HG03442 (cell line): ENCODE results near the gene GHSR.
A peak's percentile ranks its signal among the peaks of the same experiment; 100 is the strongest.

Experiments
- ATAC-seq: cut with Tn5 transposase; IDR thresholded peaks from one replicate; pipeline ENCODE4 v1.9.1; 2021; ENCODE audit warnings: mild to moderate bottlenecking, moderate library complexity; ENCODE audit not compliant: unreplicated experiment

The GHSR gene, protein sequence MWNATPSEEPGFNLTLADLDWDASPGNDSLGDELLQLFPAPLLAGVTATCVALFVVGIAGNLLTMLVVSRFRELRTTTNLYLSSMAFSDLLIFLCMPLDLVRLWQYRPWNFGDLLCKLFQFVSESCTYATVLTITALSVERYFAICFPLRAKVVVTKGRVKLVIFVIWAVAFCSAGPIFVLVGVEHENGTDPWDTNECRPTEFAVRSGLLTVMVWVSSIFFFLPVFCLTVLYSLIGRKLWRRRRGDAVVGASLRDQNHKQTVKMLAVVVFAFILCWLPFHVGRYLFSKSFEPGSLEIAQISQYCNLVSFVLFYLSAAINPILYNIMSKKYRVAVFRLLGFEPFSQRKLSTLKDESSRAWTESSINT

DNA sequence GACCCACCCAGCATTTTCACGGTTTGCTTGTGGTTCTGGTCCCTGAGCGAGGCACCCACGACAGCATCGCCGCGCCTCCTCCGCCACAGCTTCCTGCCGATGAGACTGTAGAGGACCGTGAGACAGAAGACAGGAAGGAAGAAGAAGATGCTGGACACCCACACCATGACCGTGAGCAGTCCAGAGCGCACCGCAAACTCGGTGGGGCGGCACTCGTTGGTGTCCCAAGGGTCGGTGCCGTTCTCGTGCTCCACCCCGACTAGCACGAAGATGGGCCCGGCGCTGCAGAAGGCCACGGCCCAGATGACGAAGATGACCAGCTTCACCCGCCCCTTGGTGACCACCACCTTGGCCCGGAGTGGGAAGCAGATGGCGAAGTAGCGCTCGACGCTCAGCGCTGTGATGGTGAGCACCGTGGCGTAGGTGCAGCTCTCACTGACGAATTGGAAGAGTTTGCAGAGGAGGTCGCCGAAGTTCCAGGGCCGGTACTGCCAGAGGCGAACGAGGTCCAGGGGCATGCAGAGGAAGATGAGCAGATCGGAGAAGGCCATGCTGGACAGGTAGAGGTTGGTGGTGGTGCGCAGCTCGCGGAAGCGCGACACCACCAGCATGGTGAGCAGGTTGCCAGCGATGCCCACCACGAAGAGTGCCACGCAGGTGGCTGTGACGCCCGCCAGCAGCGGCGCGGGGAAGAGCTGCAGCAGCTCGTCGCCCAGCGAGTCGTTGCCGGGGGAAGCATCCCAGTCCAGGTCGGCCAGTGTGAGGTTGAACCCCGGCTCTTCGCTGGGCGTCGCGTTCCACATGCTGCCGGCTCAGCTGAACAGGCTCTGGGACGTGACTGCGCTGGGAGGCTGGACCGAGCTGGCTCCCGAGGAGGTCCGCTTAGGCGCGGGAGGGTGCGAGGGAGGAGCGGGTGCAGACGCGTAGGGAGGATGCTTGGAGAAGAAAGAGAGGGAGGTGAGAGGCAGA, at the start of gene GHSR:
Gene GHSR, minus strand, starts transcription at position 846 of the 969 bp plus-strand sequence. Its CDS starts 43 bp downstream, at position 803.
- ATAC-seq = no peak

DNA sequence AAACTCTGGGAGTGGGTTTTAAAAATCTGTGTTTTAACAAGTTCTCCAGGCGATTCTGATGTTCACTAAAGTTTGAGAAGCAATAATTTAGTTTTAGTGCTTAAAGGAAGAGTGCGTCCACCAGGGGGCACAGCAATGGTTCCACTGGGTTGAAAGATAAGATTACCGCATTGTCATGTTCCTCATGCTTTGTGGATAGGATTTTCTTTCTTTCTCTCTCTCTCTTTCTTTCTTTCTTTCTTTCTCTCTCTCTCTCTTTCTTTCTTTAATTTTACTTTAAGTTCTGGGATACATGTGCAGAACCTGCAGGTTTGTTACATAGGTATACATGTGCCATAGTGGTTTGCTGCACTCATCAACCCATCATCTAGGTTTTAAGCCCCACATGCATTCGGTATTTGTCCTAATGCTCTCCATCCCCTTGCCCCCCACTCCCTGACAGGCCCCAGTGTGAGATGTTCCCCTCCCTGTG, 42.0 kb upstream of the GHSR start:
- peak; percentile 60 for ATAC-seq

DNA sequence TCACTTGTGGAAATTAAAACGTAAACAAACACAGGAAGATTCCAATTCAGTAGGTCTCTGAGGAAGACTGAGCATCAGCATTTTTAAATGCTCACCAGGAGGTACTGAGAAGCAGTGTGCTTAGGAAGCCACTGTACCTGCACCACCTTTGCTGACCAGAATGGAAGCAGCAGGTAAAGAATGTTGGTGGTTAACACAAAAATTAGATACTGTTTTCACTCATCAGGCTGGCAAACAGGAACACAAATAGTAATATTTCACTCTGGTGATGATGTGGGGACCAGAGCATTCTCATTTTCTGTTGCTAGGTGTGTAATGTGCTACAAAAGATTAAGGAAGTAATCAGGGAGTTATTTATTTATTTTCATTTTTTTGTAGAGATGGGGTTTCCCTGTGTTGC, 29.9 kb upstream of the GHSR start:
- peak; percentile 36 for ATAC-seq

DNA sequence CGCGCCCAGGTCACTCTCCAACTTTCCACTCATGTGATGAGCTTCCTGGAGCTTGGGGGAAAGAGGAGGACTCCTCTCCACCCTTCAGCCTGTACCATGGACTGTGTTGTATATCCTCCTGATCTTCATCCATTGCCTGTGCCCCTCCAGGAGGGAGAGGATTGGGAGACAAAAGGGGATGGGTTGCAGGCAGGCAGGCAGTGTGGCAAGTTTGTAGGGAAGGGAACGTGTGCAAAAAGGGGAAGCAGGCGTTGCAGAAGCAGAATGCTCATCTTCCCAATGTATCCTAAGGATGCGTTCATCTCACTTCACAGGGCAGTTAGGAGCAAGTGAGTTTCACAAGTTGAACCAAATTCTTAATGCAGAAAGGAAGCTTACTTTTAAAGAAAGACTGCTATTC, 28.1 kb upstream of the GHSR start:
- no peak for ATAC-seq

DNA sequence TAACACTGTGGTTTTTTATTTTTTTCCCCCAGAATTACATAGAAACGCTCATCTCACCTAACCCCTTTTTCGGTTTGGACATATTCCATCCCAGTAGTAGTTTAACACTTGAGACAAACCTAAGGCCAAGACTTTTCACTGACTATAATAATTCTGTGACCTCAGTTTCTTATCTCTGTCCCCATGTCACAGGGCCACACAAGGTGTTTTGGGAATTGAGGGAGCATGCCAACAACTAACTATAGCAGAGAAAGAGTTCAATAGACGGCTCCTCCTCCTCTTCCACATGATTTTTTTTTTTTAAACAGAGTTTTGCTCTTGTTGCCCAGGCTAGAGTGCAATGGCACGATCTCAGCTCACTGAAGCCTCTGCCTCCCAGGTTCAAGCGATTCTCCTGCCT, 27.4 kb upstream of the GHSR start:
- ATAC-seq = no peak

DNA sequence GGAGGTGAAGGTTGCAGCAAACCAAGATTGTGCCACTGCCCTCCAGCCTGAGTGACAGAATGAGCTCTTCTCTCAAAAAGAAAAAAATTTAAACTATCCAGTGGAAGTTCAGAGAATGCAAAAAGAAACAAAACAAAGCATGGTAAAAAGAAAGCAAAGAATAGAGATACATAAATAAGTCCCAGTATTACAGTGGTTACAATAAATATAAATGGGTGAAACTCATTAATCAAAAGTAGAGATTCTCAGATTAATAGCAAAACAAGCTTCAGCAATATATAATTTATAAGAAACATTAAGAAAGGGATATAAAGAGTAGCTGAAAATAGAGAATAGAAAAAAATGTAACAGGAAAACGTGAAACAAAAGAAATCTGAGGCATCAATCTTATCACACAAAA, 23.6 kb upstream of the GHSR start:
- ATAC-seq = no peak

DNA sequence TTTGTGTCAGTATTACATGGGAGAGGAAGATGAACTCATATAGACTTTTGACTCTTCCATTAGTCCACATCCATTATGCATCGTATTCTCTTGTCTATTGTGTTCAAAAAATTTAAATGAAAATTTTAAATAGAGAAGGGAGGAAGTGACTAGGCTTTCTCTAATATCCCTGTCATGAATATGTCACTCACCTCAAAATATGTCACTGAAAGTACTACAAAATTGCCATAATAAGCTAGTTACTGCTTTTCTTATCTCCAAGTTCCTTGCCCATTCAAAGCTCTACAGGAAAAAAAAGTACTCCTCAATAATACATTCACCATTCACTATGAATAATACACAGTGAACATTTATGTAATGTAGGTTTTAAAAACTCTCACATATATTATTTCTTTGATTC, 22.3 kb upstream of the GHSR start:
- ATAC-seq = no peak

DNA sequence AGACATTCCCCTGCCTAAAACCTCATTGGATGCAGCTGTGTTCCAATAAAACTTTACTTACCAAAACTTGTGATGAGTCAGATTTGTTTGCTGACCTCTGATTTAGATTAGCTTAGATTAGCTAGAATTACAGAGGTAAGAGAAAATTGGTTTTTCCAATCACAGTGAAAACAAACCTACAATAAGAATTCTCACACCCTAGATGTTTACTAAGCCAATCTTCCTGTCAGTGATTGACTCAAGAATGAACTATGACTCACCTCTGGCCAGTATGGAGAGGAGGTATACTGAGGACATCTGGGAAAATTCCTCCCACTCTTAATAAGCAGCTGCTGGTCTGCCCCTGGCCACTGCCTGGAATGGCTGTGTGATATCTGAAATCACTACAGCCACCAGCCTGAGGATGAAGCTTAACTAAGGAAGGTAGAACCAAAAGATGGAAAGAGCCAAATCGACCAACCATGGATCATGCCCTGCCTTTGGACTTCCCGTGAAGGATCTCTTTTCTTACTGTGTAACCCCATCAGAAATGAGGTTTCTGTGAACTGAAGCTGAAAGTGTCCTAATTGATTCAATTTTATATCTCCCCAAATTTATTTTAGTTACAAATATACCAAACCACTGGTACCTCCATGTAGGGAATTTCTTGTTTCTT, 19.0 kb upstream of the GHSR start:
- no peak for ATAC-seq

DNA sequence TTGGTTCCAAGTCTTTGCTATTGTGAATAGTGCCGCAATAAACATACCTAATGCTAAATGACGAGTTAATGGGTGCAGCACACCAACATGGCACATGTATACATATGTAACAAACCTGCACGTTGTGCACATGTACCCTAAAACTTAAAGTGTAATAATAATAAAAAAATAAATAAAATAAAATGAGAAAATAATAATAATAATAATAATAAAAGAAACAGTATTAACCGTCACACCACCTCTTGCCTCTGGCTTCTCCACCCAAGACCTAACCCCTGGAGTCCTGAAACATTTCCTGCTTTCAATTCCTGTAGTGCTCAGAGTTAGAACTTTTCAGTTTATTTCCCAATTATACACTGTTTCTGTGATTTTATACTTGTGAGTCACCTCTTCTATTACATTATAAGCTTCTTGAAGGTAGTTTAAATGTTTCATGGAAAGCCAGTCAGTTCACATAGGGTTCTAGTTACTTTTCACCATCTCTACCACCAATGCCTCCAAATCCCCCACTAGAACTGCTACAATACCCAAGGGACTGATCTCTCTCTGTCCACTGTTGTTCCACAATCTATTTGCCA, 18.4 kb upstream of the GHSR start:
- no peak for ATAC-seq

DNA sequence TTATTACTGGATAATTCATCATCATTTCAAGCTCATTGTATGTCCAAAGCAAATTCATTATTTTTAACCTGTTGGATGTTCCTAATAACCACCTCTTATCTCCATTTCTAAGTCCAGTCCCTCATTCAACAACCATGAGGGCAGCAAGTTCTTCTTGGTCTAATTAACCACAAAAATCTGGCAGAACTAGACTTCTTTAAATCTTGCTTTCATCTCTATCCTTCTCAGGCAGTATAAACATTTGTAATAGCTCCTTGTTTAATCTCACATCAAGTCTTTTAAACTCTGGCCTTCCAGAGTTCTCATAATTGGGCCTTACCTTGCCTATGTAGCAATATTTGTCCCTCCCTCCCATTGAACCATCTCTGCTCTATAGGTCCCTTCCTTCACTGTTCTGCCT, 17.0 kb upstream of the GHSR start:
- ATAC-seq = no peak

DNA sequence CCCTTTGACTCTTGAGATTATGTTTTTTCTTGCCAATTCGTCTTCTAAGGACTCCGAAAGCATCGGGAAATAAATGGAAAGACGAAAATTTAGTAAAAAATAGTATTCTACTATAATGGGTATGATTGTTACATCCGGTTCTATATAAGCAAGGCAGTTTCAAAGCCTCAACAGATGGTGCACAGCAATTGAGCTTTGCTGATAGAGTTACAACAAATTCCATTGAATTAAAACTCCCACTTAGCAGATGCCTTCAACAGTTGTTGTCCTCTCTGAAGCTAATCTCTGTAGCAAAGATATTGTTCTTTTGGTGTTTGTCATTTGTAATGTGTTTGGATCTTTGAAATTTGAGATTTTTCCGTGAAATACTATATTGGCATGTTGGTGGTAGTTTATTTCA, 16.1 kb upstream of the GHSR start:
- no peak for ATAC-seq

DNA sequence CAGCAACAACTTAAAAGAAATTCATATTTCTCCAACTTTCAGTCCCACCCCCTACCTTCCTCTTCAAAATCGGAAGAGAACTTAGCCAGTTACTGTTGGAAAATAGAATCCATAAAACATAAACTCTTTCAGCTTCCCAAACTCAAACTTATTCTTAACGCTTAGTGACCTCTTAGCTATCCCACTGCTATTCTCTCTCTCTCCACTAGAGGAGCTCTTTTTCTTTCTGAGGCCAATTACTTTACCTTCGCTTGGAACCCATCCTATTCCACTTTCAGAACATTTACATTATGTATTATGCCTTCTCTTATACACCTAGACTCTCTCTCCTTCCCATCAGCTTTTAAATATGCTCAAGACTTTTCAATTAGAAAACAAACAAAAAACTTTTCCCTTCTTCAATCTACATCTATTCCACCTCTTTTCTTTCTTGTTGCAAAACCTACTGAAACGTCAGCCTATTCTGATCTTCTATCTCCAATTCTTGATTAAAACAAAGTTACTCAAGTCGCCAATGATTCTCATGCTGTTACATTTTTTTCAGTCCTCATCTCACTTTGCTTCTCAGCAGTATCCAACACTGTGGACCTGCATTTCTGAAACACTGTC, 13.4 kb upstream of the GHSR start:
- ATAC-seq = peak; percentile 68

DNA sequence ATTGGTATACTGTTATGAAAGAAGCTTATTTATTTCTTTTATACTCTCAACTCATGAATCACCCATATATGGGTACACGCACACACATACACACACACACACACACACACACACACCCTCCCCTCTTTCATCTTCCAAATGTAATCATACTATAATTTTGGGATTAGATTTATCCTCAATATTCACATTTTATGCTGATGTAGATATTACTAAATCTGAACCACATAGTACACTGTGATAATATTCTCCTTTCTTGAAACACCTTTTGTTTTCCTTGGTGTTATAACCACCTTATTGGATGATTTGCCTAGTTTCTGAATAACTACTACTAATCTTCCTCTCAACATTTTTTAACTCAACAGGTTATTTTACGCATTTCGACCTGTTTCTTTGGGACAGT, 8.1 kb upstream of the GHSR start:
- ATAC-seq = no peak

DNA sequence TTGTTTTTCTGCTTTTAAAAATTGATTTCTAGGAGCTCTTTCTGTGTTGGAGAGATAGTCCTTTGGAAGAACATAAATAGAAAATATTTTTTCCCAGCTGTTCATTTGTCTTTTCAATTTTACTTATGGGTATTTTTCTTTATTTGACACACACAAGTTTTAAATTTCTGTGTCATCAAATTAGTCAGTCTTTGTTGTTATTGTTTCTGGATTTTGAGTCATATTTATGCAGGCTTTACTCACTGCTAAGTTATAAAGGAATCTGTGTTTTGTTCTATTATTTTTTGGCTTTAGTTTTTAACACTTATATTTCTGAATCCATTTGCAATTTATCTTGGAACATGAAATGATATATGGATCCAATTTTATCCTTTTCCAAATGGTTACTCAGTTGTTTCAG, 5.9 kb upstream of the GHSR start:
- no peak for ATAC-seq

DNA sequence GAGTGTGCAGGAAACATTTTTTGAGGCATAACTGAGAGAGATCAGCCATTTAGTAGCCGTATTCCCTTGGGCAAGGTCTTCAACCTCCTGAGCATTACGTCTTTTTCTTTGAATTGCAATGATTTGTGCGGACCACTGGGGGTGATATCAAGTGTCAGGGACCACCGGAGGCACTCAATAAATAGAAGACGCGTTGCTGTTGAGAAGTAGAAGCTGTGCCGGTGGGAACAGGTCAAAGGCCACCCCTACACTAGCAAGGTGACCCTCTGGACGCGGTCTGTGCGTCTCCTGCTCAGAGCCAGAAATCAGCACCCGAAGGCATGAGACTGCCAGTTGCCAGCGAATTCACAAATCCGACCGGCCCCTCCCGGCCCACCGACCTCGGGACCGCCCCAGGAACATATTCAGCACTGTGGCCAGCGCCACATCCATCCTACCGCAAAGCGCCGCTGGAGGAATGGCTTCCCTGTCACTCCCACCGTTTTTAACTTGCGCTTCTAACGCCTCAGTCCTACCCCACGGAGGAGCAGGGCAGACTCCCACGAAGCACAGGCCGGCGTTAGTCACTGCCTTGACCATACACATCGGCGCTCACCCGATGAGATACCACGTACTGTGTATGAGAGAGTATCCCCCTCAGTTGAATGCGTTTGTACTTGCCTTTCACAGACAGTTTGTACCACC, 1.4 kb upstream of the GHSR start:
- no peak for ATAC-seq

DNA sequence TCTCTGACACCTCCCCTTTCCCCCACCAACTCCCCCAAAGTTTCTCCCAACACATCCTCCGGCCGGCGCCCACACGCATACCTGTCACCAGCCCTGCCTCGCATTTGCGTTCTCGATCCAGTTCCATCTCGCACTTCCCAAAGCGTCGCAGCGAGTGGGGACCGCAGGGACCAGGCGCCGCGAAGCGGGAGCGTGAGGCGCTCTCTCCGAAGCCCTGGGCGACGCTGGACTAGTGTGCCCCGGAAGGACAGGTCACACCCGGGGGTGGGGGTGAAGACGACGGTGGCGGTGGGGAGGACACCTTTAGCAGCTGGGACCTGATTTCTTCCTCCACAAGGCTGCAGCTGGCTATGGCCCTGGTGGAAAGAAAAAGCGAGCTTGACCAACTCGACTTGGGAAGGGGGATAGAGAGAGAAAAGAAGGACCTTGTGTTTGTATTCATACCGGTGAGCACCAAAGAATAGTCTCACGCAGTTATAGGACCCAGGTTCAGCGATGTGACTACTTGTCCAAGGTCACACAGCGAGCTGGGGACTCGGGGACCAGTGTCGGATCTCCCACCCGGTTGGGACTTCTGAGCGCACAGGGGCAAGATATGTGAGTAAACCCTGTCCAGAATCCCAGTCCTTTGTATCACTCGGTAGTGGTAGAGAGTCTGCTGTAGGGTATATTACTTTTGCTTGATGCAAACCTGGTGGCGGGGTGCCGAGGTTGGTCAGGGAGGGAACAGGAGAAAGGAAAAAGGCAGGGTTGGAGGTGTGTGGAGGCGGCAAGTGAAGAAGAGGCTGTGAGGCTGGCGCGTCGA, 607 bp upstream of the GHSR start:
- ATAC-seq = no peak

DNA sequence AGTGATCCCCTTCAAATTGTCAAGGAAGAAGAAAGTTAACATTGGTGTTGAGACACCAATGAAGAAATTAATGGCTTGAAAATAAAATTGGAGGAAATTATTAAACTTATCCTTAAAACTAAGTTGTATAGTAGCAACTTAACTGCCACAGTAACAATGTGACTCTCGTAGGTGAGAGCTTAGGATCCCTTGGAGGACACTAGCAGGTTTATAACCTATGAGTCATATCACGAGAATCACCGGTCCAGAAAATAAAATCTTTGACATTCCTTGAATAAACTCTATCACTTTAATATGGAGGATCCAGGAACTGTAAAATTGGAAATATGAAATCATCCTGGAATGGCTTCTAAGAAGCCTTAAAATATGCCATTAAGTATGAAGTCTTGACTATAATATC, 2.1 kb downstream of the GHSR start:
- ATAC-seq = no peak

DNA sequence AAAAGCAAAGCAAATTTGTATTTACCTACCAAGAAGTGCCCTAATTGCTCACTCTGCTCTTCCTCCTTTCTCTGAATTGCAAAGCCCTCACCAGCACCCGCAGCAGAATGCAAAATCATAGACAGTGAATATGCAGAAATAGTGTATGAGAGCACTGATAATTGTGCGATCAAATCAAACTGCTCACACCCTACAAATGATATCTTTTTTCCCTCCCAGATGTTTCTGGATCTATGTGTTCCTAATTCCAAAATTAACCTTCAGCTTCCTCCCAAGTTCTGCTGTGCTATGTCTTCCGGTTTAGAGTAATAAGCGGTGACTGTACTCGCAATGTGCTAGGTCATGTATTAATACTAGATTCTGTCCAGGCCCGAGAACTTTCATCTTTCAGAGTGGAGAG, 3.4 kb downstream of the GHSR start:
- ATAC-seq = no peak

DNA sequence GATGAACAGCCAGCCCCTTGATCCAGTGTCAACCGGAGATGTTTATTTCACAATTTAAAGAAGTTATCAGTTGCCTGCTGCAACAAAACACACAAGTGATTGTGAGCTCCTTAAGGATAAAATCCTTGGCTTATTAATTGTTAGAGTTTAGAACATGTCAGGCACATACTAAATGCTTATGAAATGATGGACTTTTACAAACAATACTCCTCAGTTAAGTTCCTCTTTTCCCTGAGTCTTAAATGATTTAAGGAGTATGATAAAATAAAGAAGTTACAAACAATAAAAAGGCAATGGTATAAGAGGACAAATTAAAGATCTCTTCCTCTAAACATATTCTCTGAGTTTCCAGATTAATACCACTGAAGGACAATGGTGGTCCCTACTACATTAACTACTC, 5.7 kb downstream of the GHSR start:
- ATAC-seq = no peak
